Measurements from ENCODE around the gene CCL15.

CCL15 gene

DNA sequence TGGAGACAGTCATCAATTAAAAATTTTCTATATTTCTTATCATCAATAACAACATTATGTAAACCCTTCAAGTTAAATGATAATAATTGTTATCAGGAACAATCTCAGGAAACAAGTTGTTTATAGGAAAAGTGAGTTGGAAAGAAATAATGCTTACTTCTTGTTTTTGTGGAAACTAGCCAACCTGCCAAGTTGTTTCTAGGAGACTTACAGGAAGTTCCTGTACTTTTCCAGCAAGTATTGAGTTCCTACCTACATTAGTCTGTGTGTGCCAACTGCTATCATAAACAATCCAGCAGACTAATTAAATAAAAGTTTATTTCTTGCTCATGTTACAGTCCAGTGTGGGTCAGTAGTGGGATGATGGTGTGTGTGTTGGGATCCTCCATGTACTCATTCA, 13.2 kb downstream of the CCL15 start:
- DNase-seq, result no peak

GRCh38 chr17:35986643-35987042, 14.7 kb downstream of the CCL15 start, which contains the start of gene CCL14:
TSS of gene CCL14 (minus strand) at chr17:35986729. CDS start at chr17:35986649, 80 bp downstream.
- DNase-seq, result no peak

DNA sequence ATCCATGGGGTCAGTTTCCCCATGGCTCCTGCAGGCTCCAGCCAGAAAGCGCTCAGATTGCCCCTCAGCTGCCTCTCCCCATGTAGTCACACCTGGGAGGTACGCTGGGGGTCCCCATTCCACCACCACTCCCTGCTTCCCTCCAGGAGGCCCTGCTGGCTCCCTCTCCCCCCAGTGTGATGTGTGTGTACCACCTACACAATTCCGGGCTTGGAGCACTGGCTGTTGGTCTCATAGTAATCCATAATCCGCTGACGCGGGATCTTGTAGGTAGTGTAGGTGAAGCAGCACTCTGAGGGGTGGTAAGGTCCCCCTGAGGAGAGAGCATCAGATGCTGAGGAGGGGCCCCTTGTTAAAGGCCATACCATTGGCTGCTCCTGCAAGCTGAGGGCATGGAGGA, 17.2 kb downstream of the CCL15 start:
- DNase-seq, result no peak

- DNase-seq, result no peak
Measured at GRCh38 chr17:35982409-35983191, 18.8 kb downstream of the CCL15 start.

DNA sequence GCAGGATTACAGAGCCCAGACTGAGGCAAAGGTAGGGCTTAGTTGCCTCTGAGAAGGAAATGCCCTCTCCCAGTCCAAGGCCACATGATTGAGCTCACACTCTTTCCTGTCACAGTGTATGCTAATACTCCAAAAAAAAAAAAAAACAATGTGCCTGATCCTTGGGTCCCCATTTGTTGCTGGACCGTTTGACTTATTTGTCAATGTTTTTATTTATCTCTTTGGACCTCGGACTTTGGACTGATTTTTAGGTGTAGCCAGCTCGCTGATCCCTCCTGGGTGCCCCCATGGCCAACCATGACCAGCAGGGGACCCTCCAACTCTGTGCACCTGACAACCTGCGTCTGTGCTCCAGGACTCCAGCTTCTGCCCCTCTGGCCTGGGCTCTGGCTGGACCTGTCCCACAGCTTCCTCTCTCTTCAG, 19.4 kb downstream of the CCL15 start:
- DNase-seq, result no peak

DNA sequence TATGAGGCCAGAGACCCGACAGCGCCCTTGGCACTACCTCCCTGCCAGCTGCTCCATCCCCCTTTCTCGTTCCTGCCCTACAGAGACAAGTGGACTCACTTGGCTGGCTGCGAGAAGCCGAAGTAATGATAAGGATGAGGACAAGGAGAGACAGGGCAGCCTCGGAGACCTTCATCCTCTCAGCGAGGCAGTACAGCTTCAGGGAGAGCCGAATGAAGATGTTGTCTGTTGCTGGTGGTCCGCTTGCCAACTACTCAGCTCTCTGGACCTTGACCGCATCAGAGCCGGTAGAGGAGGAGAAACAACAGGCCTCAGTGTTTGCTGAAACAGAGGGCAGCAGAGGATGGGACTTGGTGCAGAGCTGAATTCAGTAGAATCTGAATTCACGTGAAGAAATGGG, 20.1 kb downstream of the CCL15 start, which contains the start of gene CCL16:
Gene CCL16, minus strand, starts transcription at position 252 of the 400 bp plus-strand sequence. Its CDS starts 77 bp downstream, at position 175.
- DNase-seq, result no peak

- DNase-seq, result no peak
Measured at GRCh38 chr17:35978346-35978745, 23.0 kb downstream of the CCL15 start.

DNA sequence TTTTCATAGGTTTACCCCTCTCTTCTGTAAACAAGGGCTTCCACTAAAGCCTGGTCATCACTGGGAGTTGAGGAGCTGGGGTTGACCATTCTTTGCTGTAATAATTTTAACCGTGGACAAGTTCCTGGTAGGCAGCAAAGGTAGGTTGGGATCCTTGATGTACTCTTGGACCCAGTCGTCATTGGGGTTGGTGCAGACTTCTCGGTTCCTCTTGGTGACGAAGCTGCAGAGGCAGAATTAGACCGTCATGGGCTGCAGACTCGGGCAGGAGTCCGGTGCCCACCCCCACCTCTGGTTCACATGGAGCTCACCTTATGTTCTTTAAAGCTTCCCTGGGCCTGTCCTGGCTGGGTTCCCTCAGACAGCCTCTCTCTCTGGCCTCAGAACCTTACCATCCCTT, 23.8 kb downstream of the CCL15 start:
- DNase-seq, result no peak

GRCh38 chr17:35973333-35974260, 27.8 kb downstream of the CCL15 start:
- no peak for DNase-seq

DNA sequence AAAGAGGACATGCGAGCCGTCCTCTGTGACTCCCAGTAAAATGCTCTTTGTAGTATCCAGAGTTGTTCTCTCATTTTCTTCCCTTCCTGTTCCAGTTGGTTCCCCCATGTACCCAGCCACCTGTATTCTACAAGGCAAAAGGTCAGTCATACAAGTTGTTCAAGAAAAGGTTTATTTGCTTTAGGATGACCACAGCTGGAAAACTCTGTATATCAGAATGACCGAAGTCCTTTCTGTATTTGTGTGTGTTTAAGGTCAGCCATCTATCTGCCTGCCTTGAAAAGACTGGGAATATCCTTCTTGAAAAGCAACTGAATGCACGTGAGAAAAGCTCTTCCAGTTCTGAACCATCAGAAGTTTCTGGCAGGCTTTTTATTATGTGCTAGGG, 28.4 kb downstream of the CCL15 start:
- no peak for DNase-seq

- DNase-seq, result no peak
Measured at GRCh38 chr17:35972535-35972934, 28.8 kb downstream of the CCL15 start.

GRCh38 chr17:35972066-35972465, 29.3 kb downstream of the CCL15 start:
- DNase-seq, result no peak

- peak; percentile 44 to 70 for DNase-seq
Measured at GRCh38 chr17:35969558-35970380, 31.6 kb downstream of the CCL15 start.

GRCh38 chr17:35968520-35969054, 32.8 kb downstream of the CCL15 start:
- DNase-seq, result no peak

GRCh38 chr17:35965272-35965671, 36.1 kb downstream of the CCL15 start:
- no peak for DNase-seq

DNA sequence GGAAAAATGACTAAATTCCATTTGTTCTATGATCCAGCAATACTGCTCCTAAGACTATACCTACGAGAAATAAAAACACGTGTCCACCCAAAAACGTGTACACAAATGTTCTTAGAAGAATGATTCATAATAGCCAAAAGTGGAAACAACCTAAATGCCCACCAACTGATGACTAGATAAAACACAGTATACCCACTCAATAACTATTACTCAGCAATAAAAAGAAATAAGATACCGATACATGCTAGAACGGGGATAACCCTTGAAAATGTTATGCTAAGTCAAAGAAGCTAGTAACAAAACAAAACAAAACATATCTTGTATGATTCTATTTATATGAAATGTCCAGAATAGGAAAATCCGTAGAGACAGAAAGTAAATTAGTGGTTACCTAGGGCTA, 37.7 kb downstream of the CCL15 start:
- DNase-seq, result no peak

- DNase-seq, result no peak
Measured at GRCh38 chr17:35953720-35954119, 47.6 kb downstream of the CCL15 start.

GRCh38 chr17:35949401-35949800, 52.0 kb downstream of the CCL15 start:
- DNase-seq, result no peak

DNA sequence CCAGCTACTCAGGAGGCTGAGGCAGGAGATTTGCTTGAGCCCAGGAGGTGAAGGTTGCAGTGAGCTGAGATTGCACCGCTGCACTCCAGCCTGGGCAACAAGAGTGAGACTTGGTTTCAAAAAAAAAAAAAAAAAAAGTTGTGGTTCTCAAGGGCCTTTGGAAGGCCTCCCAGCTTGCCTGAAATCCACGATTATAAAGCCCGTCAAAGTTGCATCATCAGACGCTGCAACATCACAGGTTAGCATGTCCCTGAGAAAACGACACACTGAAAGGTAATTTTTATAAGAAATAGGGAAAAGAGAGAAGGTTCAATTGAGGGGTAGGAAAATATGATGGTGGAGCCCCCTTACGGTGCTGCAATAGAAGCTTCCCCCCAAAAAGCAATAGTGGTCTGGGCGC, 53.3 kb downstream of the CCL15 start:
- DNase-seq, result no peak
